ENCODE results near the gene UQCR11. TPM values are rescaled to one million over a fixed set of nuclear protein-coding genes. Genes with fewer than 3 reads are reported as not detected.

The UQCR11 gene
- total and polyA plus RNA-seq, 8 donors, result 60.4 to 232 (median 88.4) TPM

DNA sequence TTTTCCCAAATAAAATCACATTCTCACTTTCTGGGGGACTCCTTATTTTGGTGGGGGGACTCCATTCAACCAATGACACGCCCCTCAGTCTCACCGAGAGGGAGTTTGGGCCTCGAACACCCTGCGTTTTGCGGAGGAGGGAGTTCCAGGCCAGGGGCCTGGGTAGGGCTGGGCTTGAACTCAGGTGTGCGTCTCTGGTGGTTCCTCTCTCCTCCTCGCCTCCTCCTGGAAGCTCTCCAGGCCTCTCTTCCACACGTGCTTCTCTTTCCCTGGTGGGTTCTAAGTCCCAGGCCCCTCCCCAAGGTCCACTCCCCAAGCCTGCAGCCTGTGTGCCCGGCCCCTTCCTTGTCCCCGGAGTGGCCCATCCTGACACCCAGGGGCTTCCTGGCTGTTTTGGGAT, 51.8 kb downstream of the UQCR11 start:
- DNase-seq (no peak), ATAC-seq (no peak)
- H3K27ac ChIP-seq, result no peak overlapping the region
- intact Hi-C loops (cut with DNase I), result no loop called here
- no peaks in the 10 kb centered on the region for H3K9me3 ChIP-seq
- H3K4me1 ChIP-seq, result no peaks in the 10 kb centered on the region
- TF ChIP-seq CTCF (IDR thresholded peaks at IDR 0.05), result no peak
- H3K27me3 ChIP-seq, result no peaks in the 10 kb centered on the region
- H3K36me3 ChIP-seq, result peaks cover 0 to 18% of the 10 kb centered on the region in 2 donors
- no peak overlapping the region for H3K4me3 ChIP-seq

DNA sequence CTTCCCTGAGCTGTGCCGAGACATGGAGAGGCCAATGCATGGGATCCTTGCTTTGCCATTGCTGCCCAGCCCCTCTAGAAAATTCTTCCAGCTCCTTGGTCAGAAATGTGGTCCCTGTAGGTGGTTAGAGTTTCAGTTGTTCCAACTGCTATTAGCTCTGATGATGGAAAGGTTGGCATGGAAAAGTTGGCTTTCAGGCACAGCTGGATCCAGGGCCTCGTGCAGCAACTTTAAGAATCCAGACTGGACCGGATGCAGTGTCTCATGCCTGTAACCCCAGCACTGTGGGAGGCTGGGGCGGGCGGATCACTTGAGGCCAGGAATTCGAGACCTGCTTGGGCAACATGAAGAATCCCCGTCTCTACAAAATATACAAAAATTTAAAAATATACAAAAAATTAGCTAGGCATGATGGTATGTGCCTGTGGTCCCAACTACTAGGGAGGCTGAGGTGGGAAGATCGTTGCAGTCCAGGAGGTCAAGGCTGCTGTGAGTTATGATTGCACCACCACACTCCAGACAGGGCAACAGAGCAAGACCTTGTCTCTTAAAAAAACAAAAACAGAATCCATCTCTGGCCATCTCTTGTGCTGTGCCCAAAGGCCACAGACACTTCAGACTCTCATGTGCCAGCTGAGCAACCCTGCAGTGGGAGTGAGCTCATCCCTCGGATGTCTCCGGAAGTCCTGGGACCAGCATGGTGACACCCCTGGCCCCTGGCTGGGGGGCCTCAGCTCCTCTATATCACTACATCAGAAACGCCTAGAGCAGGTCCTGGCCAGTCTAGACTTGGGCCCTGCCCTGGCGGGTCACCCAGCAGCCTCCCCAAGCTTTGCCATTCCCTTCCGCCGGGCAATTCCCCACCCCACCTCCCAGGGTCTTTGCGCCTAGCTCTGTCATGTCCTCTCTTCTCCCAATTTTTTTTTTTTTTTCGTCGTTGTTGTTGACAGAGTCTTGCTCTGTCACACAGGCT, 53.9 kb downstream of the UQCR11 start:
- Histone ChIP-seq H3K4me1 (no peaks in the 10 kb centered on the region), H3K9me3 (no peaks in the 10 kb centered on the region), H3K4me3 (no peak overlapping the region), H3K36me3 (peaks cover 0 to 14% of the 10 kb centered on the region in 2 donors), H3K27me3 (peaks cover 0 to 13% of the 10 kb centered on the region in 2 donors), H3K27ac (no peak overlapping the region)
- ATAC-seq, result no peak
- intact Hi-C loops (cut with DNase I), result no loop called here
- no peak for TF ChIP-seq CTCF (IDR thresholded peaks at IDR 0.05)
- DNase-seq, result no peak

GRCh38 chr19:1549332-1549945, 55.8 kb downstream of the UQCR11 start:
- no peak for ATAC-seq
- Histone ChIP-seq H3K4me1 (peaks cover 0 to 4% of the 10 kb centered on the region in 2 donors), H3K36me3 (no peaks in the 10 kb centered on the region), H3K9me3 (no peaks in the 10 kb centered on the region), H3K27me3 (peaks cover 0 to 32% of the 10 kb centered on the region in 2 donors), H3K4me3 (no peak overlapping the region), H3K27ac (no peak overlapping the region)
- DNase-seq, result no peak
- no peak for TF ChIP-seq CTCF (IDR thresholded peaks at IDR 0.05)
- intact Hi-C loops (cut with DNase I), result loop anchor here in 1 of 2 donors (10.0 kb wide), 1 partner anchor 125 kb away; no protein-coding TSS in a partner anchor

Other genes with a start within 250 kb of the UQCR11 start
- 10 to 100 TPM; 84.4 to 85.4 TPM for gene NDUFS7, start 221.6 kb downstream of the UQCR11 start, total RNA-seq
- gene NDUFS7, start 221.6 kb downstream of the UQCR11 start, polyA plus RNA-seq (ENCODE audit: insufficient read length in 6 of 6), result 10 to 100 TPM; 30.3 to 50.6 (median 36.6) TPM
- gene GAMT, start 203.9 kb downstream of the UQCR11 start, total RNA-seq, result 10 to 100 TPM in 1 of 2 donors, 1 to 10 TPM in 1; 5.9 to 19.2 TPM
- gene GAMT, start 203.9 kb downstream of the UQCR11 start, polyA plus RNA-seq (ENCODE audit: insufficient read length in 6 of 6), result 10 to 100 TPM; 19.4 to 26.1 (median 24.3) TPM
- 100 to 1,000 TPM in 1 of 2 donors, 10 to 100 TPM in 1; 87.6 to 132 TPM for gene DAZAP1, start 197.9 kb downstream of the UQCR11 start, total RNA-seq
- 100 to 1,000 TPM in 1 of 6 donors, 10 to 100 TPM in 5; 86.4 to 108 (median 93.7) TPM for gene DAZAP1, start 197.9 kb downstream of the UQCR11 start, polyA plus RNA-seq (ENCODE audit: insufficient read length in 6 of 6)
- gene RPS15, start 167.1 kb downstream of the UQCR11 start, total RNA-seq, result 100 to 1,000 TPM; 942 to 951 TPM
- gene RPS15, start 167.1 kb downstream of the UQCR11 start, polyA plus RNA-seq (ENCODE audit: insufficient read length in 6 of 6), result 100 to 1,000 TPM; 673 to 987 (median 817) TPM
- under 1 TPM; 0.06 to 0.10 TPM for gene APC2, start 155.3 kb downstream of the UQCR11 start, total RNA-seq
- gene APC2, start 155.3 kb downstream of the UQCR11 start, polyA plus RNA-seq (ENCODE audit: insufficient read length in 6 of 6), result 1 to 10 TPM in 3 of 6 donors, under 1 TPM in 3; 0.42 to 1.4 (median 0.91) TPM
- gene C19orf25, start 126.2 kb downstream of the UQCR11 start, total RNA-seq, result 10 to 100 TPM; 31.1 to 32.2 TPM
- gene C19orf25, start 126.2 kb downstream of the UQCR11 start, polyA plus RNA-seq (ENCODE audit: insufficient read length in 6 of 6), result 10 to 100 TPM; 17.7 to 27.8 (median 22.8) TPM
- gene PCSK4, start 115.1 kb downstream of the UQCR11 start, total RNA-seq, result 1 to 10 TPM; 1.9 to 3.2 TPM
- 1 to 10 TPM; 3.4 to 6.1 (median 4.3) TPM for gene PCSK4, start 115.1 kb downstream of the UQCR11 start, polyA plus RNA-seq (ENCODE audit: insufficient read length in 6 of 6)
- 1 to 10 TPM; 1.6 to 2.0 TPM for gene REEP6, start 114.3 kb downstream of the UQCR11 start, total RNA-seq
- gene REEP6, start 114.3 kb downstream of the UQCR11 start, polyA plus RNA-seq (ENCODE audit: insufficient read length in 6 of 6), result 1 to 10 TPM; 3.1 to 5.9 (median 3.8) TPM
- gene ADAMTSL5, start 92.4 kb downstream of the UQCR11 start, total RNA-seq, result 1 to 10 TPM; 3.0 to 5.3 TPM
- gene ADAMTSL5, start 92.4 kb downstream of the UQCR11 start, polyA plus RNA-seq (ENCODE audit: insufficient read length in 6 of 6), result under 1 TPM; 0.32 to 0.86 (median 0.53) TPM
- not detected for gene PLK5, start 81.4 kb downstream of the UQCR11 start, total RNA-seq
- gene PLK5, start 81.4 kb downstream of the UQCR11 start, polyA plus RNA-seq (ENCODE audit: insufficient read length in 6 of 6), result under 1 TPM; 0.09 to 0.32 (median 0.18) TPM
- gene MEX3D, start 37.1 kb downstream of the UQCR11 start, total RNA-seq, result 10 to 100 TPM; 25.2 to 42.6 TPM
- 10 to 100 TPM; 15.8 to 34.1 (median 26.1) TPM for gene MEX3D, start 37.1 kb downstream of the UQCR11 start, polyA plus RNA-seq (ENCODE audit: insufficient read length in 6 of 6)
- 10 to 100 TPM; 64.7 to 91.9 TPM for gene MBD3, start 12.6 kb downstream of the UQCR11 start, total RNA-seq
- gene MBD3, start 12.6 kb downstream of the UQCR11 start, polyA plus RNA-seq (ENCODE audit: insufficient read length in 6 of 6), result 10 to 100 TPM; 40.4 to 70.7 (median 54.4) TPM
- 10 to 100 TPM; 57.9 to 67.1 TPM for gene TCF3, start 47.2 kb upstream of the UQCR11 start, total RNA-seq
- 100 to 1,000 TPM; 103 to 149 (median 128) TPM for gene TCF3, start 47.2 kb upstream of the UQCR11 start, polyA plus RNA-seq (ENCODE audit: insufficient read length in 6 of 6)
- not detected for gene ONECUT3, start 148.0 kb upstream of the UQCR11 start, total RNA-seq
- under 1 TPM; 0.06 to 0.08 (median 0.07) TPM for gene ONECUT3, start 148.0 kb upstream of the UQCR11 start, polyA plus RNA-seq (ENCODE audit: insufficient read length in 6 of 6)
- 1 to 10 TPM; 1.9 to 2.5 TPM for gene ATP8B3, start 206.8 kb upstream of the UQCR11 start, total RNA-seq
- 1 to 10 TPM in 5 of 6 donors, under 1 TPM in 1; 0.89 to 2.1 (median 1.3) TPM for gene ATP8B3, start 206.8 kb upstream of the UQCR11 start, polyA plus RNA-seq (ENCODE audit: insufficient read length in 6 of 6)
- gene REXO1, start 243.0 kb upstream of the UQCR11 start, total RNA-seq, result 10 to 100 TPM; 20.3 to 30.8 TPM
- gene REXO1, start 243.0 kb upstream of the UQCR11 start, polyA plus RNA-seq (ENCODE audit: insufficient read length in 6 of 6), result 10 to 100 TPM; 16.9 to 25.4 (median 24.4) TPM